ENCODE data around the gene LRCH3. TPM values are rescaled to one million over a fixed set of nuclear protein-coding genes. Genes with fewer than 3 reads are reported as not detected.

The LRCH3 gene
- 40.2 and 58.2 TPM in 2 replicates for total RNA-seq

DNA sequence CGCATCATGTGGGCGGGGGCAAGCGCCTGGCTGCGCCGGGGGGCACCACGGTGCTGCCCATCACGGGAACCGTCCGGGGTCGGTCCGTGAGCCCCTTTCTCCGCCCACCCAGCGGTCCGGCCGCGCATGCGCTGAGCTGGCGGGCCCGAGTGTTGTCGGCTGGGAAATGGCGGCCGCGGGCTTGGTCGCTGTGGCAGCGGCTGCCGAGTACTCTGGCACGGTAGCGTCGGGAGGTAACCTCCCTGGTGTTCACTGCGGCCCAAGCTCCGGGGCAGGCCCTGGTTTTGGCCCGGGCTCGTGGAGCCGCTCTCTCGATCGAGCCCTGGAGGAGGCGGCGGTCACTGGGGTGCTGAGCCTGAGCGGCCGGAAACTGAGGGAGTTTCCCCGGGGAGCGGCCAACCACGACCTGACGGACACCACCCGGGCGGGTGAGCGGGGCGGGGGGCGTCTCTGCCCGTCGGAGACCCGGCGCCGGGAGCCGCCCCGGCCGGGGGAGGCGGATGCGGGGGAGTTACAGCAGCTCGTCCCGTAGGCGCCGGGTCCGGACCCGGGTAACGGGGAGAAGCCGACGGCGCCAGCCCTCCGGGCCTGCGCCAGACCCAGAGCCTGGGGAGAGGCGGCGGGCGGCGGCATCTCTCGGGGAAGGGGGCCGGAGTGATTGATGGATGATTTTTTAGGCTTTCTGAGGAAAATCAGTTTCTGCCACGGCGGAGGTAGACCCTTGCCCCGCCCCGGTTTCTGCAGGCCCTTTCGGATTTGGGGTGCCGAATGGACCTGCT is at the start of gene LRCH3:
Gene LRCH3, plus strand, starts transcription at position 142 of the 779 bp plus-strand sequence. Its CDS starts 25 bp downstream, at position 167.

DNA sequence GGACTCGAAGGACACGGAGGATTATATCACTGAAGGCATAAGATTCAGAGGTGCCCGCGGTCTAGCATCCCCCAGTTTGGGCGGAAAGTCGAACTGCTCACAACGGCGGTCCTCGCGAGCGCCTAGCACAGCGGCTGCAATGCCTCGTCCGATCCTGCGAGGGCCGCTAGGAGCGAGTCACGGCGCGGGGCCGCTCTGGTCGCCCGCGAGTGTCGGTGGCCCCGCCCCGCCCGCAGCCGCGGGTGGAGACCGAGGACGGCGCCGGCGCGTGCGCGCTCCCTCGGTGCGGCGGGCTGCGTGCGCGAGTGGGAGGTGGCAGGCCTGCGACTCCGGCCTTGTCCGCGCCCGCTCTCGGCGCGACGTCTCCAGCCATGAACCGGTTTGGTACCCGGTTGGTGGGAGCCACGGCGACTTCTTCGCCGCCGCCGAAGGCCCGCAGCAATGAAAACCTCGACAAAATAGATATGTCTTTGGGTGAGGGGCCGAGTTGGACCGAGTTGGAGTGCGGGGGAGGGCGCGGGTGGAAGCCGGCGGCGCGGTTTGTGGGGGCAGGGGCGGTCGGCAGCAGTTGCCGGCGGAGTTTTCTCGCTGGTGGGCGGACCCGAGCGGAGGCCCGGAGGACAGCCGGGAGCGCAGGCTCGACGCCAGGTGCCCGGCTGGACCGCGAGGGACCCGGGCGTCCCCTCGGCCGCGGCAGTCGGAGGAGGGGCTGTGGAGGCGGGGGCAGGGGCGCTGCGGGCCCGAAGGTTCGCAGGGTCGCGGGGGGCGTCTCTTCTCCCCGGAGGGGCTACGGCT is 41.3 kb upstream of the LRCH3 start, which contains the start of gene FYTTD1:
Gene FYTTD1, plus strand, starts transcription at position 283 of the 795 bp plus-strand sequence. Its CDS starts 89 bp downstream, at position 372.

Other genes starting within 250 kb of the LRCH3 start
- gene BDH1, start 235.3 kb upstream of the LRCH3 start, total RNA-seq: 3.9 and 8.2 TPM in 2 replicates
- 13.1 and 13.4 TPM in 2 replicates for gene RUBCN, start 54.4 kb upstream of the LRCH3 start, total RNA-seq
- gene FYTTD1, start 41.4 kb upstream of the LRCH3 start, total RNA-seq: 48.5 and 53.5 TPM in 2 replicates
- 470 and 531 TPM in 2 replicates for gene RPL35A, start 158.9 kb downstream of the LRCH3 start, total RNA-seq
- gene LMLN, start 169.0 kb downstream of the LRCH3 start, total RNA-seq: 10.0 and 11.5 TPM in 2 replicates

Measured in uterine smooth muscle cell (primary cell).